Epithelial cell of alveolus of lung (primary cell): ENCODE results near the gene ATP6V0C. TPM values are rescaled to one million over a fixed set of nuclear protein-coding genes. Genes with fewer than 3 reads are reported as not detected.

ENCODE experiments used
- total RNA-seq: library from RNA; depleted of rRNA; stranded (reverse); fragments of >200 nt; gene quantifications from 2 replicates; pipeline ENCODE4 v1.2.1, GENCODE V29; 2015

The ATP6V0C gene
- total RNA-seq = 51.3 and 55.6 TPM in 2 replicates

DNA sequence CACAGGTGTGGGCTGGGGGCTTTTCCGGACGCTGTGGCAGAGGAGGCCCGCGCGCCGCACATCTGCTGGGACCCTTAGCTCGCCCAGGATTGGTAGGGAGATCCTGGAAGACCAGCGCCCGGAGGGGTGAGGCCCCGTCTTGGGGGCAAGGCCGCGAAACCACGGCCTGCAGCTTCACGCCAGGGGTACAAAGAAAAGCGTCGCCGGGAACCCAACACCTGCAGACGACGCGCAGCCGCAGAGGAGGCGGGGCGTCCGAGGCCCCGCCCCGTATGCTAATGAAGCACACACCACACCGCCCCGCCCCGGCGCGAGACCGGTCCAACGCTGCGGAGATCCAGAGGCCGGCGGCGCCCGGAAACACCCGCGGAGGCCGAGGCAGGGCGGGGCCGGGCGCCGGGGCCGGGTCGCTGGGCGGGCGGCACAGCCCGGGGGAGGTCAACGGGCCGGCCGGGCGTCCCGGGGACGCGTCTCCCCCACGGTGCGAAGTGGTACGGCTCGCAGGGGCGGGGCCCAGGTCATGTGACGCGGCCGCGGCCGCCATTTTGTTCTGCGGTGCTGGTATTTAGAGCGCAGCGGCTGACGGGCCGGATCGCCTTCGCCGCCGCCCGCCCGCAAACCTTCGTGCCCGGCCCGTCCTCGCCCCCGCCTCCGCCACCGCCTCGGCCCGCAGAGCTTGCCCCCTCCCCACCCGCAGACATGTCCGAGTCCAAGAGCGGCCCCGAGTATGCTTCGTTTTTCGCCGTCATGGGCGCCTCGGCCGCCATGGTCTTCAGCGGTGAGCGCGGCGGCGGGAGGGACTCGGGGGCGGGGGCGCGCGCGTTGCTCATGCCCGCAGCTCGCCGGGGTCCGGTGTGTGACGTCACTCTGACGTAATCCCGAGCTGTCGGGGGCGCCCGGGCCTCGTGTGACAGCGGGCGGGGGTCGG lies at the start of gene ATP6V0C:
TSS of gene ATP6V0C (plus strand) at position 548 of the 928 bp plus-strand sequence. CDS start at position 700, 152 bp downstream.

DNA sequence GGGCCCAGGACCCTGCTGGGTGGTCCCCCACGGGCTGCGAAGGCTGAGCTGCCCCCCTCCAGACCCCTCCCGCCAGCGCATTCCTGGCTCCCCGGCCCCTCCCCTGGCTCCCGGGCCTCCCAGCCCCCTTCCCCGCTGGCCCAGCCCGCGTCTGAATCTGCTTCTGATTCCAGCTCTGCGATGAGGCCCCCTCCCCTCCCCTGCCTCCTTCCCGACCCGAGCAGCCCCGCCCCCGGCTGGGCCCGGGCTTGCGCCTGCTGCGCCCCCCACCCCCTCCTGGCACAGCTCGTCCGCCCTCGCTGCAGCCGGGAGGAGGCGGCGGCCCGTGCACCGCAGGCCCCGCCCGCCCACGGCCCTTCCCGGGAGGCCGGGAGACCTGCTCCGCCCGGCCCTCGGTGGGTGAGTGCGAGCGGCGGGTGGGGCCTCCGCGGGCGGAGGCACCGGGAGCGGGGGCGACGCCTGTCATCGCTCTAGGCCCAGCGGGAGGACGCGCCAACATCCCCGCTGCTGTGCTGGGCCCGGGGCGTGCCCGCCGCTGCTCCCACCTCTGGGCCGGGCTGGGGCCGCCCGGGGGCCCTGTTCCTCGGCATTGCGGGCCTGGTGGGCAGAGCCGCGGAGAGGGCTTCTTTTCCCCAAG lies 42.6 kb upstream of the ATP6V0C start, which contains the start of gene NTN3:
TSS of gene NTN3 (plus strand) at position 282 of the 637 bp plus-strand sequence. CDS start 405 bp downstream, outside the sequence.

DNA sequence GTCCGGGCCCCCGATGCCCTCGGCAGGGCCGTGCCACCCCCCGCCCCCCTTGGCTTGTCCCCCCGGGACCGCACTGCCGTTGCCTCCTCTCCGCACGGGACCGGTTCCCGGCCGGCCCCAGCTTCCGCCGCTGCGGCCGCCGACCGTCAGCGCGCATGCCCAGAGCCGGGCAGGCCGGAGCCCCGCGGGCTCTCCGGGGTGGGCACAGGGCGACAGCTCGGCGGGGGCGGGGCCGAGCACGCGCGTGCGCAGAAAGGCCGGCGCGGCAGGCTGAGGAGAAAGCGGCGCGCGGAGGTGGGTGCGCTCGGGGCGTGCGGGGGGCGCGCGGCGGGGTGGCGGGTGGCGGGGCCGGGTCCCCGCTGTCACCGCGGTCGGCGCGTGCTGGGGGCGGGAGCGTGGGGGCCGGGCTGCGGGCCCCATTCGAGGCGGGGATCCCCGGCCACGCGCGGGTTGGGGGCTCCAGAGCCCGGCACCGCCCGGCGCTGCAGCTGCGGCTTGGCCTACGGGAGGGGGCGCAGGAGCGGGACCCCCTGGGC lies 38.8 kb upstream of the ATP6V0C start, which contains the start of gene TBC1D24:
TSS of gene TBC1D24 (plus strand) at position 251 of the 536 bp plus-strand sequence. CDS start 21,022 bp downstream, outside the sequence.

DNA sequence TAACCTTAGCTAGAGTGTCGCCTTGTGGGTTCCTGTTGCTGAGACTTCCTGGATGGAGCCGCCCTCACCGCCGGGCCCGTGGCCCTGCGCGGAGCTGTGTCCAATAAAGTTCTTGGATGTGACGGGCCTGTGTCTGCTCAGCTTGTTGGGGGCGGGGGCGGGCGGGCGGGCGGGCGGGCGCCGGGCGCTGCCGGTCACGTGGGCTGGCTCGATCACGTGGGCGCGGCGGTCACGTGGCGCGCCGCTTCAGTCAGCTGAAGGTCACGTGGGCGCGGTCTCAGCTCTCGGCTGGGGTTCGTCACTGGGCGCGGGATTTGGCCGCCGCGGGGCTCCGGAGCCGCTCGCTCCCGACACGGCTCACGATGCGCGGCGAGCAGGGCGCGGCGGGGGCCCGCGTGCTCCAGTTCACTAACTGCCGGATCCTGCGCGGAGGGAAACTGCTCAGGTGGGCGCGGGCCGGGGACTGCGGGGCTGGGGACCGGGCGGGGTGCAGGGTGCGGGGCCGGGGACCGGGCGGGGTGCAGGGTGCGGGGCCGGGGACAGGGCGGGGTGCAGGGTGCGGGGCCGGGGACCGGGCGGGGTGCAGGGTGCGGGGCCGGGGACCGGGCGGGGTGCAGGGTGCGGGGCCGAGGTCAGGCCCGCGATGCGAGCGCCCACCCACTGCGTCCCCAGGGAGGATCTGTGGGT lies 6.5 kb downstream of the ATP6V0C start, which contains the start of gene AMDHD2:
TSS of gene AMDHD2 (plus strand) at position 275 of the 687 bp plus-strand sequence. CDS start at position 363, 88 bp downstream.

DNA sequence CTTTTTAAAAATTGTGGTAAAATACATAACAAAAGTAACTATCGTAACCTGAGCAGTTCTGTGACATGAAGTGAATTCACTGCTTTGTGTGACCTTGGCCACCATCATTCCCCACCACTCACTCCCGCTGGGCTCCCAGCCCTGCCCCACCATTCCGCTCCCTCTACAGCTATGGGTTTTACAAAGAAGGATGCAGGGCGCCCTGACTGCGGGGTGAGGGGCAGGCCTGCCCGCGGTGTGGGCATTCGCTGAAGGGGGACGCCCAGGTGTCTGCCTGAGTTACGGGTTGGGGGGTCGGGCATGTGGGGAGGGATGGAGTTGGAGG lies 17.6 kb downstream of the ATP6V0C start, which contains the start of gene CEMP1:
TSS of gene CEMP1 (minus strand) at position 38 of the 325 bp plus-strand sequence. CDS start 335 bp downstream, outside the sequence.

DNA sequence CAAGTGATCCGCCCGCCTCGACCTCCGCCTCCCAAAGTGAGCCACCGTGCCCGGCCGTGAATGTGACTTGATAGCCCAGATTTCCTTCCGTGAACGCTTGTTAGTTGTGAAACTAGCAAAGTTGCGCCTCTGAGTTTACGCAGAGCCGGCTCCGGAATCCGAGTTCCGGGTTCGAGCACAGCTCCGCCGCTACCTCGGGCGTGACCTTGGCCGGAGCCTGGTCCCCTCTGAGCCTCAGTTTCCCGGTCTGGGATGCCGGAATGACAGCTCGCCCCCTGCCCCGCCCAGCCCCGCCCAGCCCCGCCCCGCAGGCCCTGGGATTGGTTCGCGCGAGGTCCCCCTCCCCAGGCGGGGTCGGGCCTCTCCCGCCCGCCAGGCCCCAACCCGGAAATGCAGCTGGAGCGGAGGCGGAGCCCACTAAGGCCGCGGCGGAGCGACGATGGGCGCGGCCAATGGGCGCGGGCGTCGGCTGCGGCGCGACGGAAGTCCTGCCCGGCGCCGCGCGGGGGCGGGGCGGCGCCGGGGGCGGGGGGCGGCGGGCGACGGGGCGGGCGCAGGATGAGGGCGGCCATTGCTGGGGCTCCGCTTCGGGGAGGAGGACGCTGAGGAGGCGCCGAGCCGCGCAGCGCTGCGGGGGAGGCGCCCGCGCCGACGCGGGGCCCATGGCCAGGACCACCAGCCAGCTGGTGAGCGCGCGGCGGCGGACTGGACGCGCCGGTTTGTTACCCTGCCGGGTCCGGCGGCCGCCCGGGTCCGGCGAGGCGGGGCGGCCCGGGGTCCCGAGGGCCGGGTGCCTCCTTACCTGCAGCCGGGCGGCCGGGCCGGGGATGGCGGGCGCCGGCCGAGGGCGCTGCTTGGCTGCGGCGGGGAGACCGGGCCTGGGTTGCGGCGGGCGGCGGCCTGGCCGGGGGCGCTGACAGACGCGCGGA lies 24.0 kb downstream of the ATP6V0C start, which contains the start of gene PDPK1:
TSS of gene PDPK1 (plus strand) at position 571 of the 929 bp plus-strand sequence. CDS start at position 663, 92 bp downstream.

Other genes with a start within 250 kb of the ATP6V0C start
- gene RNPS1, start 245.8 kb upstream of the ATP6V0C start, total RNA-seq = 169 and 188 TPM in 2 replicates
- 0.13 and 3.1 TPM in 2 replicates for gene ABCA3, start 173.2 kb upstream of the ATP6V0C start, total RNA-seq
- 13.3 and 23.3 TPM in 2 replicates for gene CCNF, start 84.5 kb upstream of the ATP6V0C start, total RNA-seq
- 8.6 and 11.0 TPM in 2 replicates for gene TEDC2, start 53.8 kb upstream of the ATP6V0C start, total RNA-seq
- gene NTN3, start 42.7 kb upstream of the ATP6V0C start, total RNA-seq = 0.13 and 1.2 TPM in 2 replicates
- gene TBC1D24, start 38.8 kb upstream of the ATP6V0C start, total RNA-seq = 6.7 and 11.5 TPM in 2 replicates
- gene AMDHD2, start 6.4 kb downstream of the ATP6V0C start, total RNA-seq = 18.7 and 20.3 TPM in 2 replicates
- not detected in 2 replicates for gene CEMP1, start 17.5 kb downstream of the ATP6V0C start, total RNA-seq
- 13.6 and 29.9 TPM in 2 replicates for gene PDPK1, start 24.1 kb downstream of the ATP6V0C start, total RNA-seq
- 29.2 and 33.1 TPM in 2 replicates for gene KCTD5, start 168.6 kb downstream of the ATP6V0C start, total RNA-seq
- 0.13 and 4.7 TPM in 2 replicates for gene PRSS27, start 206.3 kb downstream of the ATP6V0C start, total RNA-seq
- 55.5 and 171 TPM in 2 replicates for gene SRRM2, start 238.7 kb downstream of the ATP6V0C start, total RNA-seq